IPS-18c (cell line): Measurements from ENCODE around the gene NGF.
"Not testable (repeated sequence)": the region's sequence is repeated elsewhere in the genome, so short reads cannot be mapped to it uniquely, and the experiment has no call there.

Experiments used
- H3K4me3 ChIP-seq: 2 replicates; pipeline ENCODE4 v1.7.0; 2013; ENCODE audit warnings: low read depth, mild to moderate bottlenecking, low read length, moderate library complexity; ENCODE audit not compliant: insufficient read depth
- H3K9me3 ChIP-seq: one replicate; pipeline ENCODE4 v1.6.1; 2013; ENCODE audit warnings: mild to moderate bottlenecking, low read length, moderate library complexity; ENCODE audit not compliant: control insufficient read depth, insufficient read depth

Gene NGF

GRCh38 chr1:115319706-115320105 is 18.3 kb downstream of the NGF start:
- Histone ChIP-seq H3K9me3 (no peaks in the 10 kb centered on the region), H3K4me3 (no peak overlapping the region)

DNA sequence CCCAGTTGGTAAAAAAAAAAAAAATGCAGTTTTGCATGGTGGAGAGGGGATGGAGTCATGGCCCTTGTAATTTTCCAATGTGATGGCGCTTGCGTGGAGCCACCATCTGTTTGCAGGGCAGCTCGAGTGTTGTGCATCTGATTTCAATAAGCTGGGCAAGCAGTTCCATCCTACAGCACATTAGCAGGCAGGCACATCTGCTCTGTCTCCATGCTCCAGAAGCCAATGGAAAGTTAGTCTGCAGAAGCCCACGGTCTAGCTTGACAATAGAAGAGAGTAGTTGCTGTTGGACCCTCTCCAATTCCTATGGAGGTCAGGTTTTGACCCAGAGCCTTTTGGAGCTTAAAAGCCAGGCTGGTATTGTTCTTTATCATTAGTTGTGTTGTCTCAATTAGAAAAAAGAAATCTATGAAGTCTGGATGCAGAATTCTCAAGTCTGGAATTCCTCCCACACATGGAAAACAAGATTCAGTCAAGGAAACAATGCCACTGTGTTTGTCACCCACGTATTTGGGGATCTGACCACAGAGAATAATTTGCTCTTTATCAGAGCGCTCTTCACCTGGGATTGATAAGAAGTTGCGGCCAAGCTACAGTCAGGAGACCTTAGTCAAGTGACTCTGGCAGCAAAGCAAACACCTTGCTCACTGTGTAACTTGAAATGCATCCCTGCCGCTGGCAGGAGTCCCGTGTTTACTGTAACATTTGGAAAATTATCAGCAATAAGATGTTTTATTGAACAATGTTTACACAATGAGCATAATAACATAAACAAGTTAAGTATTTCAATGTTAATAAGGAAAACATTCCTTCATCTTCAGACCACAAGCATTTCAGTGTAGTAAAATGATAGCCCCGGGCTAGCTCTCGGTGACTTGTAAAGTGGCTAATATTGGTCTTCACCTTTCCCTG is 20.7 kb downstream of the NGF start:
- Histone ChIP-seq H3K9me3 (no peaks in the 10 kb centered on the region), H3K4me3 (no peak overlapping the region)

DNA sequence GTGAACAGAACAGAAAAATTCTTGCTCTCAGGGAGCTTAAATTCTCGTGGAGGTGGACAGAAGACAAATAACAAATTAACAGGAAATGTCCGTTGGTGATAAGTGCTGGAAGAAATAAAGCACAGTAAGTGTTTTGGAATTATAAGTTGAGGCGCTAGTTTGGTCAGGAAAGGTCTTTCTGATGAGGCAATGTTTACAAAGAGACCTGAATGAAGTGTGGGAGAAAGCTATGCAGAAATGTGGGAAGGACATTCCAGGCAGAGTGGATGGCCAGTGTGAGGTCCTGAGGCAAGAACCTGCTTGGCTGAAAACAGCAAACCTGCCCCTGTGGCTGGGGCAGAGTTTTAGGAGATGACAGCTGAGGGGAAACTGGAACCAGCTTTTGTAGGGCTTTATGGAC is 23.3 kb downstream of the NGF start:
- H3K4me3 ChIP-seq: no peak overlapping the region
- no peaks in the 10 kb centered on the region for H3K9me3 ChIP-seq

DNA sequence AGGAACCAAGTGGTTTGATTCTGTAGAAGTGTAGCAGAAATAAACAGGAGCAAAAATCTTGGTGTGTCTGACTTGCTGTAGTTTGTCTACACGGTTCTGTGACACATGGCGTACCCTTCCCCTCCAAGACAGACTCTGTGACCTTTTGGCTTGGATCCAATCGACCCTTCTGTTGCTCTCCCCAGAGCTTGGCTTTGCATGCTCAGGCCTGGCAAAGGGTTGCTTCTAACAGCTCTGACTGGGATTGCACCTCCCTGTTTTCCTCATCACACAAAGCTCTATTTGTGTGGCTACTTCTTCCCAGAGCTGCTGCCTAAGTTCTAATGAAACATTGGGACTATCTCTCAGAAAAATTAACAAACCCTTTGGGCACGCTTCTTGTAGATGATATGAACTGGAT is 24.0 kb downstream of the NGF start:
- Histone ChIP-seq H3K4me3 (no peak overlapping the region), H3K9me3 (no peaks in the 10 kb centered on the region)

GRCh38 chr1:115313182-115313581 is 24.9 kb downstream of the NGF start:
- no peaks in the 10 kb centered on the region for H3K9me3 ChIP-seq
- H3K4me3 ChIP-seq: no peak overlapping the region

DNA sequence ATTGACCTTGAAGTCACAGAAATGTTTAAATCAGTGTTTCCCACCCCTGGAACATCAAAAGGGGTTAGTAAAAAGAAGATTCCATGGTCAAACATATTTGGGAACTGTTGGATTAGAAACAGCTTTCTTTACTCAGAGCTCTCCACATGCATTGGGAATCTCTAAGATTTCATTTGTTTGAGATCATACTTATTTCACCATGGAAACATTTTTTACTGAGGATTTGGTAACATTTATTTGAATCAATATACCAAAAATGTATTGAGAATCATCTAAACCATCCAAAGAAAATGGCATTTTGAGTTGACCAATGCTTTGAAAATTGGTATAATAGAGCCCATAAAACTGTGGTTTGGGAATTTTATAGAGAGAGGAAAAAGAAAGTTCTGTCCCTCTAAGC is 25.3 kb downstream of the NGF start:
- Histone ChIP-seq H3K9me3 (no peaks in the 10 kb centered on the region), H3K4me3 (no peak overlapping the region)

DNA sequence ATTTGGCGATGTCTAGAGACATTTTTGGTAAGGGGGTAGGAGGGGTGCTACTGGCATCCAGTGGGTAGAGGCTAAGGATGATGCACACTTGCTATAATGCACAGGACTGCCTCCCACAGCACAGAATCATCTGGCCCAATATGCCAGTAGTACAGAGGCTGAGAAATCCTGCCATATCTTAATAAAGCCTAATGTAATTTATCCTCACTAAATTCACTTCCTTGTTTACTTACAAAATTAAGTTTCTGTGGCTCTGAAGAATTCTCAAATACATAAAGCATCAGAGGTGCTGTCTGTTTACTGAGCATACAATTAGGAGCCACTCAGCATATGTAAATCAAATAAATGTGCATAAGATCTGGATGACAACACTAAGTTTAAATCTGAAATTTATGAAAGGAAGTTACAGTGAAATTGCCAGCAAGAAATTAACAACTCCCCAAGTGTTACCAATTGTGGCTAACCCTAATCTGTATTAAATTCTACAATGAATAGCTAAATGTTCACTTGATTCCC is 26.5 kb downstream of the NGF start:
- no peaks in the 10 kb centered on the region for H3K9me3 ChIP-seq
- no peak overlapping the region for H3K4me3 ChIP-seq

DNA sequence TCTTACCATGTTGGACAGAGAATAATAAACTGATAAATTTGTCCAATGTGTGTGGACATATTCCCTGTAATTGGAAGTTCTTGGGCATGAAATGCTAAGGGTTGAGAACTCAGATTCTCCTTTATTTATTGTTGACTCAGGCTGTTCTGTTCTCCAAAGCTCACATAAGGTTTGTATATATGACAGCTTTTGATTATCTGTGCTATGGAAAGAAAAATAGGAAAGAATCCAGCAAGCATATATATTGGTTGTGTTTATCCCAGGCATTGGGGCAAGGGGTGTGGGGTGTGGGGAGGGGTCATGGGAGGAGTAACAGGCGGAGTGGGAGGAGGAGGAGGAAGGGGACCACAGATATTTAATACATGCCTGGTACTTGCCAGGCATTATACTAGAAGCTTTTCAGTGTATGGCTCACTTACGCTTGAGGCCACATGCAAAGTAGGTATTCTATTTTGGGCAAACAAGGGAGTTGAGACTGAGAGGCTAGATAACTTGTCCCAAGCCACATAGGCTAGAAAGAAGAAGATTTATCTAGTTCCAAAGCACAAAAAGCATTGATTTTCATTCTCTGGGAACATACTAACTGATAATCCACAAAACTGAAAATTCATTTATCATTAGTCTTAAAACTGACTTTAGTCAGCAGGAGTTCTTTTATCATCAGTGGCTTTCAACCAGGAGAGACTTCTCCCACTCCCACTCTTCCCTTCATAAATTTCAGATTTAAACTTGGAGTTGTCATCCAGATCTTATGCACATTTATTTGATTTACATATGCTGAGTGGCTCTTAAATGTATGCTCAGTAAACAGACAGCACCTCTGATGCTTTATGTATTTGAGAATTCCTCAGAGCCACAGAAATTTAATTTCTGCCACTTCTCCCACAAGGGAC is 27.2 kb downstream of the NGF start:
- H3K4me3 ChIP-seq: no peak overlapping the region

DNA sequence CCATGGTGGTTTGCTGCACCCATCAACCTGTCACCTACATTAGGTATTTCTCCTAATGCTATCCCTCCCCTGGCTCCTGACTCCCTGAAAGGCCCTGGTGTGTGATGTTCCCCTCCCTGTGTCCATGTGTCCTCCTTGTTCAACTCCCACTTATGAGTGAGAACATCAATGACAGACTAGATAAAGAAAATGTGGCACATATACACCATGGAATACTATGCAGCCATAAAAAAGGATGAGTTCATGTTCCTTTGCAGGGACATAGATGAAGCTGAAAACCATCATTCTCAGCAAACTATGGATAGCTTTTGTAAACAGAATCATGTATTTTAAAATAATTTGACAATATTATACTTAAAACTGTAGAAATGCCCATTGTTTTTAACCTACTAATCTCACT is 28.5 kb downstream of the NGF start:
- not testable (repeated sequence) for H3K9me3 ChIP-seq, H3K4me3 ChIP-seq

More for the DNA sequence above, 27.2 kb downstream of the NGF start:
- H3K9me3 ChIP-seq: no peaks in the 10 kb centered on the region

- Histone ChIP-seq H3K4me3 (no peak overlapping the region), H3K9me3 (no peaks in the 10 kb centered on the region)
Measured at GRCh38 chr1:115308969-115309368, 29.1 kb downstream of the NGF start.

DNA sequence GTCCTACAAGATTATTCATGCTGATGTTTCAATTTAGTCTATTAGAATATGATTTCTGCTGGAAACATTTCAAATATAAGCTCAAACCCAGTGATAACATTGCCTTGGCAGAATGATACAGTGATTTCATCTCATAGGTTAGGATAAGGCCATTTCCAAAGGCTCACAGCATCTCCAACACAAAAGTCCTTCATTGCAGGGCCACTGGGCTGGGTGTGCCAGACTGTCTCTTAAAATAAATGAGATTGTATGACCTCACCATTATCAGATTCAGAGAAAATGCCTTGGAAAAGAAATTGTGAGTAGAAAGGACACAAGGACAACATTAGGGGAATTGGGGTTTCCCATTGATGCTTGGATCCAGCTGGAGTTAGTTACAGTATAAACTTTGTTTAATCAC is 30.4 kb downstream of the NGF start:
- no peaks in the 10 kb centered on the region for H3K9me3 ChIP-seq
- no peak overlapping the region for H3K4me3 ChIP-seq

GRCh38 chr1:115306146-115306545 is 31.9 kb downstream of the NGF start:
- H3K4me3 ChIP-seq: no peak overlapping the region
- no peaks in the 10 kb centered on the region for H3K9me3 ChIP-seq

- Histone ChIP-seq H3K4me3 (no peak overlapping the region), H3K9me3 (no peaks in the 10 kb centered on the region)
Measured at GRCh38 chr1:115303364-115303763, 34.7 kb downstream of the NGF start.

- Histone ChIP-seq H3K4me3 (no peak overlapping the region), H3K9me3 (no peaks in the 10 kb centered on the region)
Measured at GRCh38 chr1:115302390-115302961, 35.6 kb downstream of the NGF start.

DNA sequence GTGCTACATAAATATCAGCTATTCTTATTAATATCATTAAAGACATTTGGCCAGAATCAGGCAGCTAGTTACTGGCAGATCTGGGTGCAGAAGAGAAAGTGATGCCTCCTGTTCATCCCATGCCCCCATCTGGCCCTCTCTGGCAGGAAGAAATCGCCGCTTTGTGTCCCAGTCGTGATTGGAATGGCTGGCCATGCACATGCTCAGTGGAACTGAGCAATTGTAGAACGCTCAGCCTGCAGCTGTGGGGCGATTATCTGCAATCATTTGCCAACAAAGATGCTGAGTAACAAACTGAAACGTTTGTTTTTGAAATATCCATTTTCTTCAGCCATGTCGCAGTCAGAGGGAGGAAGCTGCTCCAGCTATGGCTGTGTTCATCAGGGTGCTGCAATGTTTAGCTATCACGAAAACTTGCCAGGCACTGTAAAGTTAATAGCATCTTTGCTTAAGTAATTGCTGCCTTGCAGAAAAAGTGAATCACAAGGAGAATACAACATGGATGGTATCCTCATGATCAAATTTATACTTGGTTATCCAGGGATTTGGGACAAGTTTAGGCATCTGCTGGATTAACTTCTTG is 36.5 kb downstream of the NGF start:
- Histone ChIP-seq H3K4me3 (no peak overlapping the region), H3K9me3 (no peaks in the 10 kb centered on the region)

GRCh38 chr1:115300087-115300876 is 37.8 kb downstream of the NGF start:
- Histone ChIP-seq H3K9me3 (no peaks in the 10 kb centered on the region), H3K4me3 (no peak overlapping the region)

DNA sequence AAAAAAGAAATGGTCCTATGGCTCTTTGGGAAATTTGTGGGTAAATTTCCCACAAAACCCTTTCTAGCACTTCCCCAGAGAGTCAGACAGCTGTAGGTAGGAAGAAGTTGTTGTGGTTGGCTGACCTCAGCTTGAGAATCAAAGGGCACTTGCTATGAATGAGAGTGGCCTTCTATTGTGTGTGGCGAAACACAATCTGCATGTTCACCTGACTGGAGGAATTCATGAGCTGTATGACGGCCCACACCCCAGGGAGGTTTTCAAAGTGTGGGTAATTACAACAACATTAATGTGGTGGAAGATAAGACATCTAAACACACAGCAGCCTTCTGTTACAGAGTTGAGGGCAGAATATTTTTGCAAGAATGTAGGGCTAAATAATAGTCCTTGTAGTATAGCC is 38.8 kb downstream of the NGF start:
- H3K9me3 ChIP-seq: no peaks in the 10 kb centered on the region
- H3K4me3 ChIP-seq: no peak overlapping the region
